ENCODE data around the gene ZNF83. TPM values are rescaled to one million over a fixed set of nuclear protein-coding genes. Genes with fewer than 3 reads are reported as not detected.

The ZNF83 gene
- total and polyA plus RNA-seq, 8 donors: 44.0 to 187 (median 110) TPM

DNA sequence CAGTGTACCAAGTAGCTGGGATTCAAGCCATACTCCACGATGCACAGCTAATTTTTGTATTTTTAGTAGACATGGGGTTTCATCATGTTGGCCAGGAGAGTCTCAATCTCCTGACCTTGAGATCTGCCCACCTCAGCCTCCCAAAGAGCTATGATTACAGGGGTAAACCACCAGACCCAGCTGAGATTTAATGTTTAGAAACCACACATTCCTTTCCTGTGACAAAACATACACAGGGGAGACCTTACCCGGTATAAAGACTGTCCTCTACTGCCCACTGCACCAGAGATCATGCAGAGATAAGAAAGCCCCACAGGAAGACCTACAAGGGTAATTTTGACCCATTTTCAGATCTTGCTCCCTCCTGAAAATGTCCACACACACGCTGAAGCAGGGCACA, 22.8 kb upstream of the ZNF83 start:
- intact Hi-C loops (cut with DNase I): no loop called here
- ATAC-seq: no peak
- TF ChIP-seq, protein P1, sequence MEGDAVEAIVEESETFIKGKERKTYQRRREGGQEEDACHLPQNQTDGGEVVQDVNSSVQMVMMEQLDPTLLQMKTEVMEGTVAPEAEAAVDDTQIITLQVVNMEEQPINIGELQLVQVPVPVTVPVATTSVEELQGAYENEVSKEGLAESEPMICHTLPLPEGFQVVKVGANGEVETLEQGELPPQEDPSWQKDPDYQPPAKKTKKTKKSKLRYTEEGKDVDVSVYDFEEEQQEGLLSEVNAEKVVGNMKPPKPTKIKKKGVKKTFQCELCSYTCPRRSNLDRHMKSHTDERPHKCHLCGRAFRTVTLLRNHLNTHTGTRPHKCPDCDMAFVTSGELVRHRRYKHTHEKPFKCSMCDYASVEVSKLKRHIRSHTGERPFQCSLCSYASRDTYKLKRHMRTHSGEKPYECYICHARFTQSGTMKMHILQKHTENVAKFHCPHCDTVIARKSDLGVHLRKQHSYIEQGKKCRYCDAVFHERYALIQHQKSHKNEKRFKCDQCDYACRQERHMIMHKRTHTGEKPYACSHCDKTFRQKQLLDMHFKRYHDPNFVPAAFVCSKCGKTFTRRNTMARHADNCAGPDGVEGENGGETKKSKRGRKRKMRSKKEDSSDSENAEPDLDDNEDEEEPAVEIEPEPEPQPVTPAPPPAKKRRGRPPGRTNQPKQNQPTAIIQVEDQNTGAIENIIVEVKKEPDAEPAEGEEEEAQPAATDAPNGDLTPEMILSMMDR (IDR thresholded peaks at IDR 0.05): no peak
- Histone ChIP-seq H3K27ac (no peak overlapping the region), H3K36me3 (peaks cover 0 to 41% of the 10 kb centered on the region in 2 donors), H3K4me1 (no peaks in the 10 kb centered on the region), H3K27me3 (no peaks in the 10 kb centered on the region), H3K4me3 (no peak overlapping the region), H3K9me3 (peaks cover 0 to 3% of the 10 kb centered on the region in 2 donors)
- no peak for DNase-seq

DNA sequence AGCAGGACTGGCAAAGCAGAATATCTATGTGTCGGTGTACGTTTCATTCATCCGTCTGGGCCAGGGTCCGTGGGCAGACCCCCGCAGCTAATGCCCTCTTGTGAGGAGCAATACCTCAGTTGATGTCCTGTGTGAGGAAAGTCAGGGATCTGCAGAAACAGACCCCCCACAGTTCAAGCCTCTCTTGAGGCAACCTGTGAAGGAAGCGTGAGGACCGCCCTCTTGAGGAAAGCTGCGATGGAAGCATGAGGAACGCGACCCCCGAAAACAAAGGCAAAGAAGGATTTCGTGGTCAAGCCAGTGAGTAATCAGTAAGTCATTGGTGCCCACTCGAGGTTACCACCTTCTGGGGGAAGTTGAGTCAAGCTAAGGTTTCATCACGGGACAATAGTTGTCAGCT, 20.9 kb upstream of the ZNF83 start:
- intact Hi-C loops (cut with DNase I): no loop called here
- H3K36me3 ChIP-seq: peaks cover 0 to 60% of the 10 kb centered on the region in 2 donors
- no peak for DNase-seq
- TF ChIP-seq, protein P1 (IDR thresholded peaks at IDR 0.05): no peak
- no peaks in the 10 kb centered on the region for H3K4me1 ChIP-seq
- no peaks in the 10 kb centered on the region for H3K27me3 ChIP-seq
- no peak overlapping the region for H3K4me3 ChIP-seq
- no peak overlapping the region for H3K27ac ChIP-seq
- H3K9me3 ChIP-seq: peaks cover 0 to 7% of the 10 kb centered on the region in 2 donors
- no peak for ATAC-seq

DNA sequence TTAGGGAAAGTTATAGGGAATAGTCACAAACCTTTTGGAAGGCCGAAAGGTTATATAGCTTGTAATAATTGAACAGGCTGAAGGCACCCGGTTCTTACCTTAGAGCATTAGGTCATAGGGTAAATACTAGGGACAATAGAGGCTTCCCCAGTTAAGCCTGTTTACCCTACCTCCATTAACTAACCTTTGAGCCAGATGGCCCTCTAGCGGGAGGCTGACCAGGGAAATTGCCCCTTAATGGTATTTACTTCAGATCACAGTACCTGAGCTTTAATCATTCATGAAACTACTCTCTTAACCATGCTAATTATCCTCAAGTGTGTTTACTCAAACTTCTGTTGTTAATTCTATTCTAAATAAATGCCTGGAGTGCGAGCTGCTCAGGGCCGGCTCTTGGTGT, 20.4 kb upstream of the ZNF83 start:
- TF ChIP-seq, protein P1 (IDR thresholded peaks at IDR 0.05): no peak
- intact Hi-C loops (cut with DNase I): no loop called here
- Histone ChIP-seq H3K27me3 (no peaks in the 10 kb centered on the region), H3K27ac (no peak overlapping the region), H3K4me1 (no peaks in the 10 kb centered on the region), H3K4me3 (no peak overlapping the region), H3K36me3 (peaks cover 0 to 65% of the 10 kb centered on the region in 2 donors), H3K9me3 (peaks cover 0 to 10% of the 10 kb centered on the region in 2 donors)
- DNase-seq: no peak
- ATAC-seq: no peak

DNA sequence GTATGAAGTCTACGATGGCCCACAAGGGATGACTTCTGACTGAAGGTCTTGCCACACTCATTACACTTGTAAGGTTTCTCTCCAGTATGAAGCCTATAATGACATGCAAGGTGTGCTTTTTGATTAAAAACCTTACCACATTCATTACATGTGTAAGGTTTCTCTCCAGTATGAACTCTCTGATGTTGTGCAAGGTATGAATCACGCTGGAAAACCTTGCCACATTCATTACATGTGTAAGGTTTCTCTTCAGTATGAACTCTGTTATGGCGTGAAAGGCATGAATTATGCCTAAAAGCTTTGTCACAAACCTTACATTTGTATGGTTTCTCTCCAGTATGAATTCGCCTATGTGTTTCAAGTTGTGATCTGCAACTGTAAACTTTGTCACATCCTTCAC, 15.0 kb upstream of the ZNF83 start:
- Histone ChIP-seq H3K36me3 (peaks cover 0 to 59% of the 10 kb centered on the region in 2 donors), H3K4me1 (no peaks in the 10 kb centered on the region), H3K27me3 (no peaks in the 10 kb centered on the region), H3K4me3 (no peak overlapping the region), H3K9me3 (peaks cover 0 to 38% of the 10 kb centered on the region in 2 donors), H3K27ac (no peak overlapping the region)
- intact Hi-C loops (cut with DNase I): no loop called here
- DNase-seq (no peak), ATAC-seq (no peak)
- TF ChIP-seq, protein P1 (IDR thresholded peaks at IDR 0.05): no peak

DNA sequence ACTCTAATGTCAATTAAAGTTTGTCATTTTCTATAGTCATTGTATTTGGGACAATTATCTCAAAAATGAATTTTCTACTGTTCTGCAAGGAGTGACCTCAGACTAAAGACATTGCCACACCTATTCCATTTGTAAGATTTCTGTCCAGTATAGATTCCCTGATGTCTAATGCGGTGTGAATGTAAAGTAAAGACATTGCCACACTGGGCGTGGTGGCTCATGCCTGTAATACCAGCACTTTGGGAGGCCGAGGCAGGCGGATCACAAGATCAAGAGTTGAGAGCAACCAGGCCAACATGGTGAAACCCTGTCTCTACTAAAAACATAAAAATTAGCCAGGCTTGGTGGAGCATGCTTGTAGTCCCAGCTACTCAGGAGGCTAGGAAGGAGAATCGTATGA, 13.8 kb upstream of the ZNF83 start:
- Histone ChIP-seq H3K27me3 (no peaks in the 10 kb centered on the region), H3K9me3 (peaks cover 0 to 49% of the 10 kb centered on the region in 2 donors), H3K36me3 (peaks cover 0 to 55% of the 10 kb centered on the region in 2 donors), H3K4me1 (no peaks in the 10 kb centered on the region), H3K4me3 (no peak overlapping the region), H3K27ac (no peak overlapping the region)
- intact Hi-C loops (cut with DNase I): no loop called here
- DNase-seq (no peak), ATAC-seq (no peak)
- TF ChIP-seq, protein P1 (IDR thresholded peaks at IDR 0.05): no peak
